AG10803 (cell line): ENCODE results near the gene BACE1.

ENCODE experiments used
- DNase-seq: peaks from one replicate; pipeline ENCODE4 v3.0.0; 2010; ENCODE audit warnings: low read depth
- H3K4me3 ChIP-seq: 2 replicates; pipeline ENCODE4 v1.5.1; 2011; ENCODE audit warnings: mild to moderate bottlenecking, low read length, control low read depth
- CTCF ChIP-seq: conservative IDR thresholded peaks from 2 replicates; pipeline ENCODE4 v1.5.1; 2011; ENCODE audit warnings: mild to moderate bottlenecking, low read length, control low read depth, inconsistent platforms

The BACE1 gene

GRCh38 chr11:117316197-117316961 is at the start of gene BACE1:
BACE1 (minus strand) TSS chr11:117316256; CDS start chr11:117315795, 461 bp downstream.
- DNase-seq, result peak; percentile 82
- peak within 1 kb of the TSS; percentile 79 for H3K4me3 ChIP-seq
- TF ChIP-seq CTCF, result peak; percentile 58

- TF ChIP-seq CTCF, result no peak
- H3K4me3 ChIP-seq, result no peak overlapping the region
- DNase-seq, result no peak
Measured at GRCh38 chr11:117361432-117361831, 45.4 kb upstream of the BACE1 start.

GRCh38 chr11:117356126-117356890 is 40.3 kb upstream of the BACE1 start:
- TF ChIP-seq CTCF, result no peak
- H3K4me3 ChIP-seq, result no peak overlapping the region
- no peak for DNase-seq

- H3K4me3 ChIP-seq, result no peak overlapping the region
- no peak for TF ChIP-seq CTCF
- no peak for DNase-seq
Measured at GRCh38 chr11:117354550-117354949, 38.5 kb upstream of the BACE1 start.

- H3K4me3 ChIP-seq, result no peak overlapping the region
- DNase-seq, result peak; percentile 8
- TF ChIP-seq CTCF, result no peak
Measured at GRCh38 chr11:117345039-117345438, 29.0 kb upstream of the BACE1 start.

GRCh38 chr11:117337076-117337475 is 21.0 kb upstream of the BACE1 start:
- no peak for TF ChIP-seq CTCF
- H3K4me3 ChIP-seq, result no peak overlapping the region
- DNase-seq, result no peak

- no peak for DNase-seq
- H3K4me3 ChIP-seq, result no peak overlapping the region
- TF ChIP-seq CTCF, result no peak
Measured at GRCh38 chr11:117335399-117335798, 19.3 kb upstream of the BACE1 start.
